SU-DHL-6 (cell line): ENCODE measurements around the gene TEX13C.

Experiments used
- CTCF ChIP-seq: fragments of 200-600 bp; sonication (generic); IDR thresholded peaks from one replicate; pipeline ENCODE4 v1.5.1; 2017; ENCODE audit warnings: antibody characterized with exemption, mild to moderate bottlenecking, low read length, moderate library complexity; ENCODE audit not compliant: insufficient read depth, poor library complexity, severe bottlenecking
- EZH2phosphoT487 ChIP-seq: fragments of 200-600 bp; sonication (generic), shearing (Covaris generic); conservative IDR thresholded peaks from 2 replicates; pipeline ENCODE4 v1.6.1; 2018; ENCODE audit warnings: mild to moderate bottlenecking, antibody characterized with exemption, low read length, moderate library complexity, mixed read lengths

- TF ChIP-seq CTCF (no peak), EZH2phosphoT487 (no peak)
Observed at GRCh38 chrX:125374169-125374568, 54.5 kb downstream of the TEX13C start.
